IMR-90 (cell line): ENCODE measurements around the gene MAPK1. TPM values are rescaled to one million over a fixed set of nuclear protein-coding genes. Genes with fewer than 3 reads are reported as not detected.

ENCODE experiments used
- ATAC-seq: fragments of 200-7000 bp; cut with Tn5 transposase; 2 replicates; pipeline ENCODE4 v1.9.1; 2020; ENCODE audit warnings: low read depth, mild to moderate bottlenecking, moderate library complexity
- BruUV-seq: library from RNA; stranded (reverse); fragments of 400-500 nt; replicated peaks from 2 replicates; lab custom pipeline; 2021; lab: Mats Ljungman, UMichigan
- CTCF ChIA-PET: fragments of 300-600 bp; formaldehyde crosslinking; extraction: SDS; loops from one replicate; lab custom pipeline; 2021; ENCODE audit warnings: antibody characterized with exemption; lab: Yijun Ruan, JAX
- POLR2A ChIA-PET: fragments of 300-600 bp; sonication (Branson Sonifier 250); formaldehyde crosslinking; loops from one replicate; lab custom pipeline; 2022; ENCODE audit warnings: antibody characterized with exemption; ENCODE audit not compliant: unreplicated experiment; lab: Charles Lee
- DNase-seq: peaks from one replicate; pipeline ENCODE4 v3.0.0; 2013
- H2AFZ ChIP-seq: replicated peaks from 2 replicates; pipeline ENCODE3; 2013; ENCODE audit warnings: low read length, mild to moderate bottlenecking; ENCODE audit not compliant: poor library complexity
- H2AK5ac ChIP-seq: 2 replicates; pipeline ENCODE4 v1.6.1; 2013; ENCODE audit warnings: low read depth, low read length, inconsistent platforms
- H2AK9ac ChIP-seq: replicated peaks from 2 replicates; pipeline ENCODE3; 2013; ENCODE audit warnings: mild to moderate bottlenecking, low read depth, low read length, moderate library complexity; ENCODE audit not compliant: poor library complexity
- H2BK120ac ChIP-seq: 2 replicates; pipeline ENCODE4 v1.6.1; 2013; ENCODE audit warnings: low read depth, low read length, inconsistent platforms
- H2BK15ac ChIP-seq: 3 replicates; pipeline ENCODE4 v1.6.1; 2013; ENCODE audit warnings: low read depth, low read length, inconsistent platforms
- H2BK20ac ChIP-seq: 2 replicates; pipeline ENCODE4 v1.6.1; 2013; ENCODE audit warnings: low read depth, mild to moderate bottlenecking, inconsistent platforms, low read length, moderate library complexity
- H2BK5ac ChIP-seq: 2 replicates; pipeline ENCODE4 v1.6.1; 2013; ENCODE audit warnings: mild to moderate bottlenecking, low read depth, low read length, inconsistent platforms; ENCODE audit not compliant: poor library complexity, severe bottlenecking
- H3K14ac ChIP-seq: replicated peaks from 2 replicates; pipeline ENCODE4 v1.6.1; 2013; ENCODE audit warnings: low read depth, low read length, inconsistent platforms
- H3K18ac ChIP-seq: 2 replicates; pipeline ENCODE4 v1.6.1; 2013; ENCODE audit warnings: low read depth, low read length, control low read depth
- H3K23ac ChIP-seq: 2 replicates; pipeline ENCODE4 v1.6.1; 2013; ENCODE audit warnings: low read depth, low read length, inconsistent platforms
- H3K27ac ChIP-seq: 2 replicates; pipeline ENCODE4 v1.5.1; 2013; ENCODE audit warnings: mild to moderate bottlenecking, control low read depth, low read length; ENCODE audit not compliant: insufficient read depth
- H3K27me3 ChIP-seq: 2 replicates; pipeline ENCODE4 v1.6.1; 2013; ENCODE audit warnings: low read length; ENCODE audit not compliant: control insufficient read depth, insufficient read depth
- H3K36me3 ChIP-seq: 2 replicates; pipeline ENCODE4 v1.6.1; 2013; ENCODE audit warnings: low read length, mixed read lengths; ENCODE audit not compliant: control insufficient read depth, insufficient read depth
- H3K4ac ChIP-seq: 2 replicates; pipeline ENCODE4 v1.6.1; 2013; ENCODE audit warnings: low read depth, low read length, inconsistent platforms
- H3K4me1 ChIP-seq: 2 replicates; pipeline ENCODE4 v1.6.1; 2013; ENCODE audit warnings: low read length, mixed read lengths; ENCODE audit not compliant: control insufficient read depth, insufficient read depth
- H3K4me2 ChIP-seq: 2 replicates; pipeline ENCODE4 v1.6.1; 2013; ENCODE audit warnings: low read depth, mild to moderate bottlenecking, control low read depth, low read length, moderate library complexity
- H3K4me3 ChIP-seq: 2 replicates; pipeline ENCODE4 v1.5.1; 2013; ENCODE audit warnings: low read depth, mild to moderate bottlenecking, control low read depth, low read length, moderate library complexity; ENCODE audit not compliant: insufficient read depth
- H3K56ac ChIP-seq: 2 replicates; pipeline ENCODE4 v1.6.1; 2013; ENCODE audit warnings: low read length, inconsistent platforms; ENCODE audit not compliant: insufficient read depth; ENCODE audit errors: extremely low read depth
- H3K79me1 ChIP-seq, 2 experiments: 2 replicates each; pipeline ENCODE4 v1.6.1; 2013; ENCODE audit warnings: low read length in 2 of 2, inconsistent platforms in 1 of 2, low read depth in 1 of 2
- H3K9ac ChIP-seq: 2 replicates; pipeline ENCODE4 v1.6.1; 2013; ENCODE audit warnings: low read depth, low read length, control low read depth
- H3K9me1 ChIP-seq: 2 replicates; pipeline ENCODE4 v1.6.1; 2013; ENCODE audit warnings: low read length, inconsistent platforms; ENCODE audit not compliant: insufficient read depth
- H3K9me3 ChIP-seq: 2 replicates; pipeline ENCODE4 v1.6.1; 2013; ENCODE audit warnings: low read length; ENCODE audit not compliant: control insufficient read depth, insufficient read depth
- H4K20me1 ChIP-seq: 2 replicates; pipeline ENCODE4 v1.6.1; 2013; ENCODE audit warnings: low read length, inconsistent platforms; ENCODE audit not compliant: insufficient read depth
- H4K5ac ChIP-seq: 2 replicates; pipeline ENCODE4 v1.6.1; 2013; ENCODE audit warnings: mild to moderate bottlenecking, low read depth, low read length, control low read depth
- H4K8ac ChIP-seq, 2 experiments: 2 replicates each; pipeline ENCODE4 v1.6.1; 2013; ENCODE audit warnings: low read depth in 2 of 2, low read length in 2 of 2, control low read depth in 1 of 2, inconsistent platforms in 1 of 2
- H4K91ac ChIP-seq: 2 replicates; pipeline ENCODE4 v1.6.1; 2013; ENCODE audit warnings: low read depth, low read length, inconsistent platforms; ENCODE audit not compliant: insufficient read depth
- BHLHE40 ChIP-seq: fragments of 150-350 bp; IDR thresholded peaks from 2 replicates; pipeline ENCODE4 v1.6.1; 2016; ENCODE audit warnings: mild to moderate bottlenecking, low read depth, low read length
- CEBPB ChIP-seq: IDR thresholded peaks from 2 replicates; pipeline ENCODE4 v1.6.1; 2012; ENCODE audit warnings: low read depth, low read length, improper control_type of control experiment
- CHD1 ChIP-seq: IDR thresholded peaks from 2 replicates; pipeline ENCODE4 v1.6.1; 2012; ENCODE audit warnings: low read depth, low read length, improper control_type of control experiment
- CTCF ChIP-seq: conservative IDR thresholded peaks from 2 replicates; pipeline ENCODE4 v1.5.1; 2012; ENCODE audit warnings: mild to moderate bottlenecking, low read depth, low read length, improper control_type of control experiment
- ELK1 ChIP-seq: fragments of 150-350 bp; IDR thresholded peaks from 2 replicates; pipeline ENCODE4 v1.6.1; 2016; ENCODE audit warnings: low read depth, mild to moderate bottlenecking, low read length, moderate library complexity, borderline replicate concordance
- FOS ChIP-seq: fragments of 150-350 bp; IDR thresholded peaks from 2 replicates; pipeline ENCODE4 v1.6.1; 2016; ENCODE audit warnings: low read depth, low read length
- MAFK ChIP-seq: IDR thresholded peaks from 2 replicates; pipeline ENCODE4 v1.6.1; 2012; ENCODE audit warnings: low read depth, low read length, improper control_type of control experiment
- MAZ ChIP-seq: IDR thresholded peaks from 2 replicates; pipeline ENCODE4 v1.6.1; 2012; ENCODE audit warnings: low read depth, mild to moderate bottlenecking, low read length, improper control_type of control experiment, moderate library complexity, borderline replicate concordance
- MXI1 ChIP-seq: IDR thresholded peaks from 2 replicates; pipeline ENCODE4 v1.6.1; 2012; ENCODE audit warnings: low read depth, mild to moderate bottlenecking, low read length, moderate library complexity, borderline replicate concordance
- NFE2L2 ChIP-seq: fragments of 150-350 bp; IDR thresholded peaks from 2 replicates; pipeline ENCODE4 v1.6.1; 2016; ENCODE audit warnings: low read depth, mild to moderate bottlenecking, low read length
- POLR2A ChIP-seq: IDR thresholded peaks from 2 replicates; pipeline ENCODE4 v1.6.1; 2012; ENCODE audit warnings: mild to moderate bottlenecking, low read depth, low read length
- RAD21 ChIP-seq: IDR thresholded peaks from 2 replicates; pipeline ENCODE4 v1.6.1; 2012; ENCODE audit warnings: low read length, improper control_type of control experiment
- RCOR1 ChIP-seq: IDR thresholded peaks from 2 replicates; pipeline ENCODE4 v1.6.1; 2012; ENCODE audit warnings: mild to moderate bottlenecking, low read length, improper control_type of control experiment; ENCODE audit not compliant: insufficient replicate concordance
- RFX5 ChIP-seq: IDR thresholded peaks from 2 replicates; pipeline ENCODE4 v1.8.0; 2012; ENCODE audit warnings: low read depth, mild to moderate bottlenecking, low read length, moderate library complexity
- SMC3 ChIP-seq: fragments of 150-350 bp; IDR thresholded peaks from 2 replicates; pipeline ENCODE4 v1.6.1; 2016; ENCODE audit warnings: low read depth, mild to moderate bottlenecking, antibody characterized with exemption, low read length, moderate library complexity
- USF2 ChIP-seq: fragments of 150-350 bp; IDR thresholded peaks from 2 replicates; pipeline ENCODE4 v1.6.1; 2017; ENCODE audit warnings: mild to moderate bottlenecking, antibody characterized with exemption, low read length, low read depth
- WGBS, 2 experiments: methylation state at CpG; one replicate each; pipeline versions ENCODE4 v1.1.5 to v1.1.7; 2013; ENCODE audit warnings: missing lambda C conversion rate in 2 of 2; ENCODE audit not compliant: insufficient read length in 1 of 2; ENCODE audit errors: extremely low coverage in 2 of 2; 5-methylcytosine and 5-hydroxymethylcytosine counted together
- dilution Hi-C: fragments of 300-500 bp; cut with HindIII; formaldehyde crosslinking; loops from one replicate; pipeline ENCODE4 v1.14.3; 2018; ENCODE audit warnings: low sequenced_read_pairs; ENCODE audit not compliant: unreplicated experiment
- in situ Hi-C: fragments of 300-500 bp; cut with MboI; formaldehyde crosslinking; loops from 3 replicates; pipeline ENCODE4 v1.14.3; 2019; ENCODE audit warnings: low sequenced_read_pairs, inconsistent platforms, mixed read lengths
- intact Hi-C: fragments of 100-400 bp; cut with micrococcal nuclease; formaldehyde crosslinking; loops from 2 replicates; pipeline ENCODE4 v1.10.0; 2022
- polyA plus RNA-seq, 3 experiments: library from polyadenylated mRNA; depleted of rRNA; stranded (reverse); fragments of >200 nt; gene quantifications; 2 replicates each; pipeline ENCODE4 v1.2.3, GENCODE V29; 2012; ENCODE audit warnings: low replicate concordance in 1 of 3
- total RNA-seq: library from RNA; depleted of rRNA; stranded (reverse); fragments of >200 nt; gene quantifications from 2 replicates; pipeline ENCODE4 v1.2.3, GENCODE V29; 2012

MAPK1 gene
- total and polyA plus RNA-seq, 2 of the 4 experiments (the other 2 are of a cell fraction), result 41.0 to 51.3 TPM

- peaks cover 7% of the 10 kb centered on the region for H3K4me1 ChIP-seq
- intact Hi-C loops (loop anchor here (2.0 to 5.0 kb wide), 5 partner anchors 28 to 153 kb away; no protein-coding TSS in a partner anchor), dilution Hi-C loops (no loop called here), in situ Hi-C loops (no loop called here)
- H3K9ac ChIP-seq, result no peak overlapping the region
- TF ChIP-seq MAZ (no peak), CTCF (no peak), FOS (no peak), MXI1 (no peak), BHLHE40 (no peak), CHD1 (no peak), ELK1 (no peak), CEBPB (peak; percentile 72), NFE2L2 (no peak), POLR2A (no peak), RFX5 (no peak), MAFK (no peak), USF2 (no peak), RCOR1 (no peak), RAD21 (peak; percentile 31; the same call in 1 of the 2 replicates), SMC3 (no peak)
- H3K9me3 ChIP-seq, result no peaks in the 10 kb centered on the region
- no peak overlapping the region for H4K91ac ChIP-seq
- no peak overlapping the region for H2AFZ ChIP-seq
- no peaks in the 10 kb centered on the region for H3K36me3 ChIP-seq
- peak; percentile 91 for DNase-seq
- ChIA-PET POLR2A (no interaction called here), CTCF (no interaction called here)
- no TSS peak for BruUV-seq
- H3K14ac ChIP-seq, result no peak overlapping the region
- H2BK120ac ChIP-seq, result no peak overlapping the region
- H3K27ac ChIP-seq, result no peak overlapping the region
- no peak overlapping the region for H3K18ac ChIP-seq
- H3K27me3 ChIP-seq, result no peaks in the 10 kb centered on the region
- no peak for ATAC-seq
- H4K20me1 ChIP-seq, result peaks cover 68% of the 10 kb centered on the region
- peak overlapping the region; percentile 52 for H3K4me2 ChIP-seq
- no peak overlapping the region for H4K8ac ChIP-seq
- H3K79me1 ChIP-seq, result peaks cover 0 to 51% of the 10 kb centered on the region in 2 experiments; a peak in 3 of 4 replicates
- H3K9me1 ChIP-seq, result peaks cover 18% of the 10 kb centered on the region
- H2AK5ac ChIP-seq, result no peak overlapping the region
- WGBS, 2 experiments, result no CpG with 5 or more reads among the region's 3 CpGs
- no peak overlapping the region for H3K56ac ChIP-seq
- H2BK20ac ChIP-seq, result no peak overlapping the region
- H3K4me3 ChIP-seq, result no peak overlapping the region
- H3K4ac ChIP-seq, result no peak overlapping the region
- no peak overlapping the region; the same call in 1 of the 2 replicates for H3K23ac ChIP-seq
- no peak overlapping the region for H2BK15ac ChIP-seq
- H2AK9ac ChIP-seq, result no peak overlapping the region
- no peak overlapping the region for H4K5ac ChIP-seq
- no peak overlapping the region for H2BK5ac ChIP-seq
Observed at GRCh38 chr22:21865041-21865440, 2.4 kb downstream of the MAPK1 start.
